HL-60 (cell line): ENCODE results near the gene UHRF1.

Experiments
- DNase-seq, 2 experiments: peaks; one replicate each; pipeline ENCODE4 v3.0.0-alpha.2; 2010 to 2020; ENCODE audit warnings: low read depth in 1 of 2, low spot score in 1 of 2
- H3K27ac ChIP-seq: fragments of 250-450 bp; sonication (Bioruptor Pico); replicated peaks from 2 replicates; pipeline ENCODE4 v1.5.1; 2020; ENCODE audit warnings: mild to moderate bottlenecking, moderate library complexity
- H3K27me3 ChIP-seq: fragments of 250-450 bp; sonication (Bioruptor Pico); 2 replicates; pipeline ENCODE4 v1.5.1; 2021; ENCODE audit warnings: mild to moderate bottlenecking, moderate library complexity; ENCODE audit not compliant: insufficient read depth, poor library complexity, severe bottlenecking
- H3K4me3 ChIP-seq: replicated peaks from 2 replicates; pipeline ENCODE4 v1.5.1; 2011; ENCODE audit warnings: mild to moderate bottlenecking, control low read depth, low read length; ENCODE audit not compliant: insufficient read depth
- CTCF ChIP-seq: IDR thresholded peaks from one replicate; pipeline ENCODE4 v1.5.1; 2011; ENCODE audit warnings: low read length, control low read depth, inconsistent platforms; ENCODE audit not compliant: insufficient read depth
- GABPA ChIP-seq: IDR thresholded peaks from 2 replicates; pipeline ENCODE4 v1.6.1; 2012; ENCODE audit warnings: low read depth
- POLR2AphosphoS5 ChIP-seq: IDR thresholded peaks from 2 replicates; pipeline ENCODE4 v1.6.1; 2012; ENCODE audit warnings: low read depth
- SPI1 ChIP-seq: IDR thresholded peaks from 2 replicates; pipeline ENCODE4 v1.6.1; 2012; ENCODE audit warnings: low read depth, mild to moderate bottlenecking, borderline replicate concordance
- long read RNA-seq: library from polyadenylated mRNA; unstranded; transcript quantifications from one replicate; pipeline ENCODE4 v2.0.0, GENCODE V29; 2020
- TF ChIP-seq, protein P1 (sequence below): IDR thresholded peaks from 2 replicates; pipeline ENCODE4 v1.6.1; 2012; ENCODE audit warnings: low read depth; ENCODE audit not compliant: insufficient replicate concordance

UHRF1 gene
- long read RNA-seq, transcript UHRF1-203 (17 exons, 2,651 nt): minor isoform, 152 of 387 reads
- long read RNA-seq, transcript UHRF1-204 (17 exons, 2,661 nt): minor isoform, 5 of 387 reads
- long read RNA-seq, transcript UHRF1-205 (17 exons, 3,965 nt): major isoform, 168 of 387 reads
- long read RNA-seq, partial matches to known transcripts: 33 of 387 reads
- long read RNA-seq, other reads (novel, unspliced or antisense): 25 of 387 reads

DNA sequence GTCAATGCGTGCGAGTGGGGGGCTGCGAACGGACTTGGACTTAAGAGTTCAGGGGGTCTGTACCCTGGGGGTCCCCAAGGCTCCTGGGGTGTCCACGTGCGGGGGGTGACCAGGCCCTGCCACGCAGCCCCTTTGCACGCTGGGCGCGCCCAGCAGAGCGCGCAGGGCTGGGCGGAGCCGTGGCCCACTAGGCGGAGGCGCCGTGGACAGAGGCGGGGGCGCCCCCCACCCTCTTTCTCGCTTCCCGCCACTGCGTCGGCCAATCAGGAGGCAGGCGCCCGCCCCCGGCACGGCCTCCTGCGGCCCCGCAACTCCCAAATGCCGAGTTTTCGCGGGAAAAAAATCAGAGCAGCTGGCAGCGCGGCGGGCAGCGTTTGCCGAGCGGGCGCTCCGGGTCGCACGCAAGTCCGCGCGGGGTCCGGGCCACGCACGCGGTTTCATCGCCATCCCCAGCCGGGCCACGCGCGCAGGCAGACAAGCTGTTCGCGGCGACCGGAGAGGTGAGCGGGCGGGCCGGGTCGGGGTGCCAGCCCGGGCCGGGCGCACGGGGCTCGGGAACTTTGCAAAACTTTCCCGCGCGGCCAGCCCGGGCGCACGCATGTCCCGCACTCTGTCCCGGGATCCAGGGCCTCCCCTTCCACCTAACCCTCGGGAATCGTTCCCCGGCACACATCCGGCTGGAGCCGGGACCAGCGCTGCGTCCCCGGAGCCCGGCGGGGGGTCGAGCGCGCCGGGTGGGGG, at the start of gene UHRF1:
TSS of gene UHRF1 (plus strand) at position 346 of the 741 bp plus-strand sequence. CDS start 1,385 bp downstream, outside the sequence.
- TF ChIP-seq, protein P1, sequence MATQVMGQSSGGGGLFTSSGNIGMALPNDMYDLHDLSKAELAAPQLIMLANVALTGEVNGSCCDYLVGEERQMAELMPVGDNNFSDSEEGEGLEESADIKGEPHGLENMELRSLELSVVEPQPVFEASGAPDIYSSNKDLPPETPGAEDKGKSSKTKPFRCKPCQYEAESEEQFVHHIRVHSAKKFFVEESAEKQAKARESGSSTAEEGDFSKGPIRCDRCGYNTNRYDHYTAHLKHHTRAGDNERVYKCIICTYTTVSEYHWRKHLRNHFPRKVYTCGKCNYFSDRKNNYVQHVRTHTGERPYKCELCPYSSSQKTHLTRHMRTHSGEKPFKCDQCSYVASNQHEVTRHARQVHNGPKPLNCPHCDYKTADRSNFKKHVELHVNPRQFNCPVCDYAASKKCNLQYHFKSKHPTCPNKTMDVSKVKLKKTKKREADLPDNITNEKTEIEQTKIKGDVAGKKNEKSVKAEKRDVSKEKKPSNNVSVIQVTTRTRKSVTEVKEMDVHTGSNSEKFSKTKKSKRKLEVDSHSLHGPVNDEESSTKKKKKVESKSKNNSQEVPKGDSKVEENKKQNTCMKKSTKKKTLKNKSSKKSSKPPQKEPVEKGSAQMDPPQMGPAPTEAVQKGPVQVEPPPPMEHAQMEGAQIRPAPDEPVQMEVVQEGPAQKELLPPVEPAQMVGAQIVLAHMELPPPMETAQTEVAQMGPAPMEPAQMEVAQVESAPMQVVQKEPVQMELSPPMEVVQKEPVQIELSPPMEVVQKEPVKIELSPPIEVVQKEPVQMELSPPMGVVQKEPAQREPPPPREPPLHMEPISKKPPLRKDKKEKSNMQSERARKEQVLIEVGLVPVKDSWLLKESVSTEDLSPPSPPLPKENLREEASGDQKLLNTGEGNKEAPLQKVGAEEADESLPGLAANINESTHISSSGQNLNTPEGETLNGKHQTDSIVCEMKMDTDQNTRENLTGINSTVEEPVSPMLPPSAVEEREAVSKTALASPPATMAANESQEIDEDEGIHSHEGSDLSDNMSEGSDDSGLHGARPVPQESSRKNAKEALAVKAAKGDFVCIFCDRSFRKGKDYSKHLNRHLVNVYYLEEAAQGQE: peak; percentile 49
- peak; percentile 44; the same call in 1 of the 2 replicates for TF ChIP-seq POLR2AphosphoS5
- TF ChIP-seq GABPA: no peak
- peak within 1 kb of the TSS; percentile 72 for H3K4me3 ChIP-seq
- DNase-seq: peak; percentile 74 to 77
- no peaks in the 10 kb centered on the region for H3K27me3 ChIP-seq
- peak within 1 kb of the TSS; percentile 86 for H3K27ac ChIP-seq

- Histone ChIP-seq H3K27me3 (no peaks in the 10 kb centered on the region), H3K27ac (no peak overlapping the region), H3K4me3 (no peak overlapping the region)
- TF ChIP-seq, protein P1: no peak
- TF ChIP-seq GABPA: no peak
- TF ChIP-seq SPI1: no peak
- TF ChIP-seq CTCF: no peak
- TF ChIP-seq POLR2AphosphoS5: no peak
- no peak for DNase-seq
These were observed 49.6 kb upstream of the UHRF1 start for GRCh38 chr19:4859697-4860096.

GRCh38 chr19:4861147-4861546, 48.2 kb upstream of the UHRF1 start:
- Histone ChIP-seq H3K27ac (no peak overlapping the region), H3K4me3 (no peak overlapping the region), H3K27me3 (no peaks in the 10 kb centered on the region)
- TF ChIP-seq POLR2AphosphoS5 (no peak), CTCF (no peak), GABPA (no peak), SPI1 (no peak)
- TF ChIP-seq, protein P1: no peak
- no peak for DNase-seq
